Measurements from ENCODE around the gene SV2A.

DNA sequence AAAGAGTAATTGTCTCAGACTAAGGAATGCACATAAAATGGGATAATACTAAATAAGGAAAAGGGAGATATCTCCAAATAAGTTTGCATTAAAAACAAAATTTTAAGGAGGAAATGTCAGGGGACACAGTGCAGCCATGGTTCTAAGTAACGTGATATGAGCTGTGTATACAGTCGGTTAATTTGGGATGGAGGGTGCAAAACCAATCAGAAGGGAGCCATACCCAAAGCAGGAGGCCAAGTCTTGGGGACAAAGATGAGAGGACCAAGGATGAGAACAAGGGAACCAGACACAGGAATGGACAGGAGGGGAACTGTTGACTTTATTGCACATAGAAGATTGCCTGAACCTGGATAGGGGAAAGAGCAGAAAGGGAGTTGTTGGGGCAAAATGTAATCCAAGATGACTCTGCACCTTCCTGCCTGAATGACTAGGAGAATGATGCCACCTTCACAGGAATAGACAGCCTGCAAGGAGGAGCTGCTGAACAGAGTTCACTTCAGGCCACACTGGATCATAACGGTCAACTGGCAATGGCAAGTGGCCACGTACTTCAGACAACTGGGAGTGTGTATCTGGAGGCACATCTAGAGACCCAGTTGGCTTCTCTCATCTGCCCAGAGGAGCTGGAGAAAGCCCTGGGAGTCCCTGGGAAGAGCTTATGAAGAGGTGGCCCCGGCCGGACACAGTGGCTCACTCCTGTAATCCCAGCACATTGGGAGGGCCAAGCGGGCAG lies 40.3 kb downstream of the SV2A start:
- TF ChIP-seq, protein P1, sequence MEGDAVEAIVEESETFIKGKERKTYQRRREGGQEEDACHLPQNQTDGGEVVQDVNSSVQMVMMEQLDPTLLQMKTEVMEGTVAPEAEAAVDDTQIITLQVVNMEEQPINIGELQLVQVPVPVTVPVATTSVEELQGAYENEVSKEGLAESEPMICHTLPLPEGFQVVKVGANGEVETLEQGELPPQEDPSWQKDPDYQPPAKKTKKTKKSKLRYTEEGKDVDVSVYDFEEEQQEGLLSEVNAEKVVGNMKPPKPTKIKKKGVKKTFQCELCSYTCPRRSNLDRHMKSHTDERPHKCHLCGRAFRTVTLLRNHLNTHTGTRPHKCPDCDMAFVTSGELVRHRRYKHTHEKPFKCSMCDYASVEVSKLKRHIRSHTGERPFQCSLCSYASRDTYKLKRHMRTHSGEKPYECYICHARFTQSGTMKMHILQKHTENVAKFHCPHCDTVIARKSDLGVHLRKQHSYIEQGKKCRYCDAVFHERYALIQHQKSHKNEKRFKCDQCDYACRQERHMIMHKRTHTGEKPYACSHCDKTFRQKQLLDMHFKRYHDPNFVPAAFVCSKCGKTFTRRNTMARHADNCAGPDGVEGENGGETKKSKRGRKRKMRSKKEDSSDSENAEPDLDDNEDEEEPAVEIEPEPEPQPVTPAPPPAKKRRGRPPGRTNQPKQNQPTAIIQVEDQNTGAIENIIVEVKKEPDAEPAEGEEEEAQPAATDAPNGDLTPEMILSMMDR (IDR thresholded peaks at IDR 0.05 in 4 of 5, conservative IDR thresholded peaks at IDR 0.05 in 1 of 5): no peak
- no peak for TF ChIP-seq POLR2A (IDR thresholded peaks at IDR 0.05)
